Neural crest cell (in vitro differentiated cells): ENCODE data around the gene HDAC4. TPM values are rescaled to one million over a fixed set of nuclear protein-coding genes. Genes with fewer than 3 reads are reported as not detected.

Source experiments
- DNase-seq: peaks from one replicate; pipeline ENCODE4 v3.0.0; 2021; ENCODE audit warnings: low read depth, mixed read lengths, low spot score
- H3K27ac Mint-ChIP-seq: one replicate; pipeline ENCODE4 v1.8.0; 2021; ENCODE audit warnings: mild to moderate bottlenecking, mixed read lengths; ENCODE audit not compliant: unreplicated experiment
- H3K27me3 Mint-ChIP-seq: 2 replicates; pipeline ENCODE4 v1.8.0; 2021; ENCODE audit warnings: low read depth, mild to moderate bottlenecking, mixed read lengths
- H3K36me3 Mint-ChIP-seq: 2 replicates; pipeline ENCODE4 v1.8.0; 2021; ENCODE audit warnings: low read depth, mild to moderate bottlenecking, mixed read lengths
- H3K4me1 Mint-ChIP-seq: 2 replicates; pipeline ENCODE4 v1.8.0; 2021; ENCODE audit warnings: mixed read lengths
- H3K4me3 Mint-ChIP-seq: one replicate; pipeline ENCODE4 v1.8.0; 2021; ENCODE audit warnings: mild to moderate bottlenecking, mixed read lengths
- H3K9me3 Mint-ChIP-seq: 2 replicates; pipeline ENCODE4 v1.8.0; 2021; ENCODE audit warnings: mixed read lengths
- CTCF ChIP-seq: fragments of 200-600 bp; sonication (generic); conservative IDR thresholded peaks from 2 replicates; pipeline ENCODE4 v1.5.0; 2021; ENCODE audit warnings: antibody characterized with exemption, mild to moderate bottlenecking
- total RNA-seq: library from RNA; stranded (reverse); gene quantifications from 2 replicates; pipeline ENCODE4 v1.2.1, GENCODE V29; 2021

HDAC4 gene
- total RNA-seq, 1 donor from 2014 or later: 52.1 TPM

- peaks cover 6% of the 10 kb centered on the region for H3K36me3 Mint-ChIP-seq
- H3K4me3 Mint-ChIP-seq: no peak overlapping the region
- peaks cover 38% of the 10 kb centered on the region for H3K4me1 Mint-ChIP-seq
- H3K9me3 Mint-ChIP-seq: no peaks in the 10 kb centered on the region
- no peak overlapping the region for H3K27ac Mint-ChIP-seq
- H3K27me3 Mint-ChIP-seq: no peaks in the 10 kb centered on the region
- no peak for TF ChIP-seq CTCF
- no peak for DNase-seq
These were observed 8.8 kb downstream of the HDAC4 start for GRCh38 chr2:239392072-239392357.

GRCh38 chr2:239391286-239392071, 9.3 kb downstream of the HDAC4 start:
- H3K27ac Mint-ChIP-seq: no peak overlapping the region
- no peak overlapping the region for H3K4me3 Mint-ChIP-seq

GRCh38 chr2:239390546-239391285, 10.1 kb downstream of the HDAC4 start:
- Mint-ChIP-seq H3K27me3 (no peaks in the 10 kb centered on the region), H3K9me3 (no peaks in the 10 kb centered on the region), H3K4me3 (no peak overlapping the region), H3K4me1 (peaks cover 35% of the 10 kb centered on the region), H3K36me3 (peaks cover 16% of the 10 kb centered on the region), H3K27ac (no peak overlapping the region)
- DNase-seq: no peak
- no peak for TF ChIP-seq CTCF

More at GRCh38 chr2:239391286-239392071, 9.3 kb downstream of the HDAC4 start:
- Mint-ChIP-seq H3K27me3 (no peaks in the 10 kb centered on the region), H3K36me3 (peaks cover 10% of the 10 kb centered on the region), H3K4me1 (peaks cover 34% of the 10 kb centered on the region), H3K9me3 (no peaks in the 10 kb centered on the region)
- no peak for DNase-seq
- TF ChIP-seq CTCF: no peak

- H3K27ac Mint-ChIP-seq: no peak overlapping the region
- no peaks in the 10 kb centered on the region for H3K27me3 Mint-ChIP-seq
- peaks cover 16% of the 10 kb centered on the region for H3K36me3 Mint-ChIP-seq
- no peak for DNase-seq
- H3K9me3 Mint-ChIP-seq: no peaks in the 10 kb centered on the region
- TF ChIP-seq CTCF: no peak
- peaks cover 31% of the 10 kb centered on the region for H3K4me1 Mint-ChIP-seq
- no peak overlapping the region for H3K4me3 Mint-ChIP-seq
These were observed 11.1 kb downstream of the HDAC4 start for GRCh38 chr2:239389414-239390329.
